Activated naive CD8-positive, alpha-beta T cell treated with anti-CD3 and anti-CD28 coated beads, Interleukin-2, amount 50 U/mL, for 16 hours (primary cell): ENCODE measurements around the gene DLEU7.

Experiments
- DNase-seq: peaks from one replicate; pipeline ENCODE4 v3.0.0-alpha.2; 2020; ENCODE audit warnings: low read depth, low spot score

The DLEU7 gene

GRCh38 chr13:50793026-50793425, 50.5 kb downstream of the DLEU7 start:
- no peak for DNase-seq

- DNase-seq = no peak
Measured at GRCh38 chr13:50788551-50789210, 54.8 kb downstream of the DLEU7 start.

DNA sequence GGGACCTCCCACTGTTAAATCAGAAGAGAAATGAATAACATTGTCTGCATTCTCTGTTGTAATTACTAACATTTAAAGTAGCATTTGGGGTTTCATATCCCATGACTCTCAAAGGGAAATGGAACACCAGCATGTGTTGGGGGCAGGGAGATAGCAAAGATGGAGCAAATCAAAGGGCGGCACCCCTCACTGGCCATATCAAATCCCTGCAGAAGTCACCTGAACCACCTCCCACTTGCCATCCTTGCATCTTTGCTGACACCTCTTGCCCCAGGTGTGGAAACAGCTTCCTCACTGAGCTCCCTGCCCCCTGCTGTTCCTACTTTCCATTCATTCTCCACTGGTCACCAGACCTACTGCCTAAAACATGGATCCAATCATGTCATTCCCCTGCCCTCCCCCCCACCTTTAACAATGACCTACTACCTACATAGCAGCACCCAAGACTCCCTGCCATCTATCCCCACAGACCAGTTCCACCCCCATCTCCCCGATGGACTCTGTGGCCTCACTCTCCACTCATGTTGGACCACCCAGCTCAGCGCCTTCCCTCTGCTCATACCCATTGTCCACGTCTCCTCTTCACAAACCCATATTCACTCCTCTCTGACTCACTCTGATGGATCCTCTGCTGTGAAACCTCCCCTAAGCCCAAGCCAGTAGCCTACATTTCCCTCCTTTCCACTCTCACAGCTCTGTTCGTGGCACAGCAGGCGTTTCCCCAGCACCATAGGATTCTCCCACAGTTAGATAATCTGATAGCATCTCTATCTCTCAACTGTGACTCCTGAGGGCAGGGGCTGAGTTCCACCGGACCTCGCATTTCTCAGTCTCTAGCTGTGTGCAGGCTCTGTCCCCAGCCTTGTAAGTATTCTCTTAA, 55.9 kb downstream of the DLEU7 start:
- no peak for DNase-seq

GRCh38 chr13:50783717-50784290, 59.7 kb downstream of the DLEU7 start:
- no peak for DNase-seq

GRCh38 chr13:50783066-50783465, 60.4 kb downstream of the DLEU7 start:
- DNase-seq = no peak

DNA sequence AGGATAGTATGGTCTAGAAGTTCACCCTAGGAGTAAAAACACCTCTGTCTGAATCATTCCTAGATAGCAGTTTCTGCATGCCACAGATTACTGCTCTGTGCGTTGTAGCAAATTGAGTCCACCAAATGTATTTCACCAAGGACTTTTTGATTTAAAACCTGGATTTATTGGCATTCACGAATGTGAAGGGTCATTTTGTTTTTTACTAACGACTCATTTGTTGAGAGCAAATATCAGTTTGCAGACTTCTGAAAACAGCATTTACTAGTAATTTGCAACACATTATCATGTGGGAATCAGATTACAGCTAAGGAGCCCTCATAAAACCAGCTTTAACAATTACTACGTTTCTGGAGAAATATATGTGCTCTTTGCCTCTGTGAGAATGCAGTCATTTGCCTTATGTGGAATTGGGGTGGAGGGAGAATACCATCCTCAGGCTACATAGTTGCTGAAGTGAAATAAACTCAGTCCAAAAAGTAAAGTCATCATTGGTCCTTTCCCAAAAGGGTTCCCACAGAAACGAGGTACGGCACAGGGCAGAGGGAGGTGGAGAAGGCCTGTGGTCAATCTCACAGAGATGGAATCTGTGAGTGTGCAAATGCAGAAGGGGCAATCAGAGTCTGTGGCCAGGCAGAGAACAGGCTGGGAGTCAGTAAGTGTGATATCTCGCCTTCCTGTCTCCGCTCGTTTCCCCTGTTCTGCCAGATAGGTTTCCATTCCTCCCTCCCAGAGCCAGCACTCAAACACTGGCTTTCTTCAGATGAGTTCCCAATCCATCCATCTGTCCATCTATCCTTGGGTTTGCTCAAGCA, 63.1 kb downstream of the DLEU7 start:
- DNase-seq = no peak

GRCh38 chr13:50779443-50780200, 63.9 kb downstream of the DLEU7 start:
- no peak for DNase-seq
